HG02798 (cell line): ENCODE results near the gene WNT7B.

Source experiments
- ATAC-seq: cut with Tn5 transposase; IDR thresholded peaks from one replicate; pipeline ENCODE4 v1.9.1; 2021; ENCODE audit warnings: mild to moderate bottlenecking; ENCODE audit not compliant: unreplicated experiment, poor library complexity

Gene WNT7B

DNA sequence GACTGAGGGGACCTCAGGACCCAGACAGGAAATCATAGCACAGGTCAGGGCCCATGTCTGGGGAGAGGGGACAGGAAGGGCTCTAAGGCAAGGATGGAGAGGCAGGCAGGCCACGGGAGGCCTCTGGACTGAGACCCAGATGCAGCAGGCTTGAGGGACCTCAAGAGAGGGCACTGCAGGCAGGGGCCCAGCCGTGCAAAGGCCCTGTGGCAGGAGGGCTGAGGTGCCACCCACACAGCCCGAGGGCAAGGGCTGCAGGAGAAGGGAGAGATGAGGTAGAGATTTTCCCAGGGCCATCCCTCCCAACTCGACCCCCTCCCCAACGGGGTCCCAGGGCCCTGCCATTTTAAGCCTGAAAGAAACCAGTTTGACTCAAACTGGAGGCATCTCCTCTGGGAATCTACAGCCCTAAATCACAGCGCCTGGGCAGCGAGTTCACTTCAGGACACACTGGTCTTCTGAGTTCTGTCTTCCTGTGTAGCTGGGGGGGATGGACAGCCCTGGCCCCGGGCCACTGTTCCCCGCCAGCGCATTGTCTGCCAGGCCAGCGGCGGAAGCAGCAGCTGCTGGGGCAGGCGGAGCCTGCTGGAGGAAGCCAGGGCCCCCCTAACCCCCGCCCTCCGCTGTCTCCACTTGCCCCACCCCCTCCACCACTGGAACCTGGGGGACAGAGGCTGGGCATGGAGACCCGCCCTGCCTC lies 20.3 kb upstream of the WNT7B start:
- ATAC-seq = no peak

DNA sequence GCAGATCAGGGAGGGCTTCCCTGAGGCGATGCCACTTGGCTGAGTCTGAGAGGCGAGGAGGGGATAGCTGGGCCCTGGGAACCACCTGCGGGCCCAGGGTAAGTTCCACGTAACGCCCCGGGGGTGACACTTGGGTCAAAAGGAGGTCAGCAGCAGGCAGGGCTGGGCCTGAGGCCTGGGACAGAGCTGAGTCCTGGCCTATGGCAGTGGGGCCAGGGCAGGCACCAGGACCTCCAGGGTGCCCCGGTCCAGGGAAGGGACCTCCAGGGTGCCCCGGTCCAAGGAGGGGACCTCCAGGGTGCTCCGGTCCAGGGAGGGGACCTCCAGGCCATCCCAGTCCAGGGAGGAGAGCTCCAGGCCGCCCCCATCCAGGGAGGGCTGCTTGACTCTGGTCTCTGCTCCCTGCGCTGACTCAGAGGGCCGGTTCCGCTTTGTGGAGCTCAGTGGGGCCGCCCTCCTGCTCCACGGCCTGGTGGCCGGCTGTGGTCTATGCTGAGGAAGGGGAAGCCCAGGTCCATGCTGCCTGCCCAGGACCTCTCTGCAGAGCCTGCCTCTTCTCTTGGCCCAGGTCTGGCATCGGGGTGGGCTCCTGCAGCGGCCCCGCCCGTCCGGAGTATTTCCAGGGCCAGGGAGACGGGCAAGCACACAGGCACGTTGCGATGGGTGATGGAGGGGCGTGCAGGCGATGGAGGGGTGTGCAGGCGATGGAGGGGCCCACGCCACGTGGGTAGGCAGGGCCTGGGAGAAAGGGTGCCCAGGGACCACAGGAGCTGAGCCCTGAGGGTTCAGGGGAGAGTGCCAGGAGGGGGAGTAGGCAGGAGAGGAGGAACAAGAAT lies 19.5 kb upstream of the WNT7B start:
- no peak for ATAC-seq

DNA sequence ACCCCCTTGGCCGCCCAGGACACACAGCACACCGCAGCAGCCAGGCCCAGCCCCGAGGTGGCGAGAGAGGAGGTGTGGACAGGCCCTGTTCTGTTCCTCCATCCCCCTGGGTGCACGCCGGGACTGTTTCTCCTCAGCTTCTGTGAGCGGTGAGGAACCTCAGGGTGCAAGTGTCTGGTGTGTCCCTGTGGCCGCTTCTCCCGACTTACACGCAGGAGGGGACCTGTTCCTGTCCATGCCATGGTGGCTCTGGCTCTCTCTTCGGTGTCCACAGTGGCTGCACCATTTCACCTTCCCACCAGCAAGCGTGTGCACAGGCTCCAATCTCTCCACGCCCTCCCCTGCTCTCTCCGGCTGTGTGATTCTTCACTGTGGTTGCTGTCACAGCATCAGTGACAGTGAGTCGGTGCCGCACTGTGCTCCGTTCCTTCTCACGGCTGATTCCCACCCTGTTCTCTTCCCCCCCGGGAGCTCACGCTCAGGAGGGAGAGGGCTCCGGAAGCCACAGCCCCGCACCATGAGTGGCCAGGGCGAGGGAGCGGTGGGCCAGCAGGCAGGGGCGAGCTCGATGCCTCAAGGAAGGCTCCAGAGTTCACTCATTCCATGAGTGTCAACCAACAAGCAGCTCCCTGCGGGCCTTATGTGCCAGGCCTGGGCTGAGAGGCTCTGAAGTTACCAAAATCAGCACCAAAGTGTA lies 18.6 kb upstream of the WNT7B start:
- ATAC-seq = no peak

DNA sequence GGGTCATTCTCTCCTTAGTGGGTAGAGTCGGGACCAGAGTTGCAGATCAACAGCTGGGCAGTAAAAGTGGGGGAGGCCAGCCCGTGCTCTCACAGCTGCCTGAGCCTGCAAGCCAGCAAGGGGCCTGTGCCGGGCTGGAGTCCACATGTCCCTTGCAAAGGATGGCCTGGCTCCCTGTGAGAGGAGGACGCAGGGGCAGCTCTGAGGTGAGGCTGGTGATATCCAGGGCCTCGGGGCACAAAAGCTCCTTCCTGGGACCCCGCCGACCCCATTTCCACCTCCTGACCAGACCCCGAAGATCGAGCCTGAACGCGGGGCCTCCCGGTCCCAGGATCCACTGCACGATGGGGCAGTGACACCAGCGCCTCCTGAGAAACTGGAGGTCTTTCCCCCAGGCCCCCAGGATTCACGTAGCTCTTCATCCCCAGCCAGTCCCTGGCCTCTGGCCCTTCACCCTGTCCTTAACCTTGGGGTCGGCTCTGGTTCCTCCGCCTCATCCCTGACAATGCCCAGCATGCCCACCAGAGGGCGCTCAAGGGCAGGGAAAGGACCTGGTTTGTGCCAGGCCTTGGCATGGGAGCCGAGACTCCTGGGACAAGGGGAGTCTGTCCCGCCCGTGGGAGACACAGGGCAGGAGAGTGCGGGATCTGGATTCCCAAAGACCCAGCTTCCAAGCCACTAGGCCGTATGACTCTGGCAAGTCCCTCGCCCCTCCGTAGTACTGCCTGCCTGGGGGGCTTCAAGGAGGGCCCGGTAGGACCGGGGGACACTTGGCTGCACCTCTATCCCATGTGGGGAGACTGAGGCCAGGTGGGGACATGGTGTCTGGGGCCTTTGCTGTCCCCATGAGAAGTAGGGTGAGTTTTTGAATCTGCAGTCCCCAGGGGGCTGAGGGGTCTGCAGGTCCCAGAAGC lies 17.8 kb upstream of the WNT7B start:
- ATAC-seq = no peak

DNA sequence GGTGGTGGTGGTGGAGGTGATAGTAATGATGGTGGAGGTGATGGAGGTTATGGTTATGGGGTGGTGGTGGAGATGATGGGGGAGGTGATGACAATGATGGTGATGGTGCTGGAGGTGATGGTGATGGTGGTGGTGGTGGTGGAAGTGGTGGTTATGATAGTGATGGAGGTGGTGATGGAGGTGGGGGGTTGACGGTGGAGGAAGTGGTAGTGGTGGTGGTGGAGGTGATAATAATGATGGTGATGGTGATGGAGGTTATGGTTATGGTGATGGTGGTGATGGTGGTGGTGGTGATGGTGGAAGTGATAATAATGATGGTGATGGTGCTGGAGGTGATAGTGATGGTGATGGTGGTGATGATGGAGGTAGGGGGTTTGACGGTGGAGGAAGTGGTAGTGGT lies 16.9 kb upstream of the WNT7B start:
- ATAC-seq = no peak

DNA sequence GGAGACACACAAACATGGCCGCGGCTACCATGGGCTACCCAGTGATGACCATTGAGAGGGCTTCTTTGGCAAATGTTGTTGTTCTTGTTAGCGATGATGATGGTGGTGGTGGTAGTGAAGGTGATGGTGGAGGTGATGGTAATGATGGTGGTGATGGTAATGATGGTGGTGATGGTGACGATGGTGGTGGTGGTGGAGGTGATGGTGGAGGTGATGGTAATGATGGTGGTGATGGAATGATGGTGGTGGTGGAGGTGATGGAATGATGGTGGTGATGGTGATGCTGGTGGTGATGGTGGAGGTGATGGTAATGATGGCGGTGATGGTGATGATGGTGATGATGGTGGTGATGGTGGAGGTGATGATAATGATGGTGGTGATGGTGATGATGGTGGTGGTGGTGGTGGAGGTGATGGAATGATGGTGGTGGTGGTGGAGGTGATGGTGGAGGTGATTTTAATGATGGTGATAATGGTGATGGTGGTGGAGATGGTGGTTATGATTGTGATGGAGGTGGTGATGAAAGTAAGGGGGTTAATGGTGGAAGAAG lies 16.3 kb upstream of the WNT7B start:
- no peak for ATAC-seq

DNA sequence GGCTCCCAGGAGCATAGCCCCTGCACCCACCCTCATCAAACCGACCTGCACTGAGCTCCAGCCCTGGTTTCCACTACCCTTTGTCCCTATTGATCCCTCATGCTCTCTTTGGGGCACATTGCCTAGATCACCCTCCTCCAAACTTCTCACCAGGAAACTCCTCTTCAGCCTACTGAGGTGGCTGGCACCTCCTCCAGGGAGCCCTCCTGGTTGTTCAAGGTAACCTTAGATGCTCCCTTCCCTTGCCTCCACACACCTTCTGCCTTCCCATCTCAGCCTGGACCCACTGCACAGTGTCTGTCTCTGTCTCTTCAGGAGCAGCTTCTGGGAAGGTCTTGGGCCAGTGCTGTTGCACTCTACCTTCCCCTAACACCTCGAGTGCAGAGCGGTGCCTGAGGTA lies 15.8 kb upstream of the WNT7B start:
- no peak for ATAC-seq

DNA sequence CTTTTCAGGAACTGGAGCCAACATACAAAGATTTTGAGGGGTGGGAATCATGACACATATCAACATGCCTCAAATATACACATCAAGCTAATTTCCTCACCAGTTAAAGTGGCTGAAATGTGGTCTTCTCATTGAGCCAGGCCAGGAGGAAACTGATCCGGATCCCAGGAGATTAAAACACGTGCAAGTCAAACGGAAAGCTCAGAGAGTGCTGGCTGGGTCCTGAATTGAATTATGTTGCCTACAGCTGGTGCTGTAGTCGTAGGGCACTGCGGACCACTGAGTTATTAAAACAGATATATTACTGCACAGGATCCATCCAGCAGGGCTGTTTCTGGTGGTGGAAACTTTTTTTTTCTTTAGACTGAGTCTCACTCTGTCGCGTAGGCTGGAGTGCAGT lies 14.1 kb upstream of the WNT7B start:
- no peak for ATAC-seq

DNA sequence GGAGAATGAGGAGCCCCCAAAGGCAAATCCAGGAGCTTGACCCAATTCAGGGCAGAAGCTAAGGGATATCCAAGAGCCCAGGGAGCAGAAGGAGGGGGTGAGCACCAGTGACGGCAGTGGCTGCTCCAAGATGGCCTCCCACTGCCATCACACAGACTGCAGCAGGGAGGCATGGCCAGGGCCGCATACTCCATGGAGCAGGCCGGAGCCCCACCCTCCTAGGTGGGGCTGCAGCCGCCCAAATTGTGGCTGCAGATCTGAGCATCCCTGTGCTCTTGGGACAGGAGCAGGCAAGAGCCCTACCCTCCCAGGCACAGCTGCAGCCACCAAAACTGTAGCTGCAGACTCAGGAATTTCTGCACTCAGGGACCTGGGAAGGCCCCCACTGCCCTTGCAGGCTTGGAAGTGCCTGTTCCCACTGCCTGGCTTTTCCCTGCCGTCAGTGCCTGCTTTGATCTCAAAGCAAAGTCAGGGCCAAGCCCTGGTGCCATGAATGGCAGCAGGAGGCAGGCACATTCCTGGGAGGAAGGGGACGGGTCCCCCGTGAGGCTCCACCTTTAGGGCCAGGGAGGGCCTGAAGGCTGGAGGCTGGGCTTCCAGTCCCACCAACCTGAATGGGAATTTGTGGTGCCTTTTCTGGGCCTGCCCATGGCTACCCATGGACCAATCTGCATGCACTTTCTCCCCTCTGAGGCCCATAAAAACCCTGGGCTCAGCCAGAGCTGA lies 10.3 kb upstream of the WNT7B start:
- ATAC-seq = no peak

DNA sequence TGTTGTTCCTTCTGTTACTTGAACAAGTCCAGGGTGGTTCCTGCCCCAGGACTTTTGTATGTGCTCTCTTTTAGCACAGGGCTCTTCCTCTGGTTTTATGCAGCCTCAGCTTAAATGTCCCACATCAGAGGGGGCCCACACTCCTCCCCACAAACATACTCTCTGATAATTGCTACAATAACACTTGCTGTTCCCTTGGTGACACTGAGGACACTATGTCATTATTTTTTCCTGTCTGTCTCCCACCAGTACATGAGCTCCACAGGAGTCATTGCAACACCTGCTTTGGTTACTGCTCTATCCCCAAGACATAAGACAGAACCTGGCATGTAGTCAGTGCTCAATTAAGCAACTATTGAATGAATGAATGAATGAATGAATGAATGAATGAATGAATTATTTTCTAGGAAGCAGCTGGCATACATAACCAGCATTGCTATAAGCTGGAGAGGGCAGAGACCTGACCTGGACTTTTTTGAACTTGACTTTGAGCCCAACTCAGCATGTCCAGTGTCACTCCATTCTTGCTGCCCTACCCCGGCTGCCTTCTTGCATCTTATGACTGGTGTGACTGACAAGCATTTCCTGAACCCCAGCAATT lies 7.5 kb upstream of the WNT7B start:
- ATAC-seq = no peak

DNA sequence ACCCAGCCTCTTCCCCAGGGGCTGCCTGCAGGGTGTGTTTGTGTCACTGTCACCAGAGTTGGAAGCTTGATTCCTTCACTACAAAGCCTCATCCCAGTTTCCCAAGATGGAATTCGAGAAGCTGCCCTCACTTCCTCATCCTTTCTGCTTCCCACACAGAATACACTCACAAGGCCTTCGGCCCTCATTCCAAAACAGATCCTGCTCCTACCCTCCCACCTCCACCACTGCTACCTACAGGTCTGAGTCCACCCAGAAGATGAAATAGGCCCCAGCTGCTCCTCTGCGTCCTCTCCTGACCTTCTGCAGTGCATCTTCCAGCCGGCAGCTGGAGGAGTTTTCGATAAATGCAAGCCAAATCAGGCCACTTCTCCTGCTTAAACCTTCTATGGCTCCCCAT lies 6.8 kb upstream of the WNT7B start:
- no peak for ATAC-seq

DNA sequence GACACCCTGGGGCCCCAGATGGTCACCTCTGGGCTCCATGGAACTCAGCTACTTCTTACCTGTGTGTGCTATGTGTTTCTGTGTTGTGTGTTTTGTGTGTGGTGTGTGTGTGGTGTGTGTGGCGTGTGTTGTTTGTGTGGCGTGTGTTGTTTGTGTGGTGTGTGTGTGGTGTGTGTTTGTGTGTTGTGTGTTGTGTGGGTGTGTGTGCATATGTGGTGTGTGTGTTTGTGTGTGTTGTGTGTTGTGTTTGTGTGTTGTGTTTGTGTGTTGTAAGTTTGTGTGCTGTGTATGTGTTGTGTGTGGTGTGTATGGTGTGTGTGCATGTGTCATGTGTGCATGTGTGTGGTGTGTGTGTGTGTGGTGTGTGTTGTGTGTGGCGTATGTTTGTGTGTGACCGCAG lies 3.8 kb upstream of the WNT7B start:
- ATAC-seq = no peak

DNA sequence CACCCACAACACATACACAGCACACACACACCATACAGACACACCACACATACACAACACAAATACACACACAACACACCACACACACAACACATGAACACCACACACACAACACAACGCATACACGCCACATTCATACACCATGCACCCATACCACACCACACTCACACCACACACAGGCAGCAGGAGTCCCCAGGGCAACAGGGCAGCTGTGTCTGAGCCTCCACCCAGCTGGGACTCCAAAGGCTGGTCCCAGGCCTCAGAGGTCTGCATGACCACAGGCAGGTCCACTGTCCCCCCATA lies 3.3 kb upstream of the WNT7B start:
- ATAC-seq = no peak

DNA sequence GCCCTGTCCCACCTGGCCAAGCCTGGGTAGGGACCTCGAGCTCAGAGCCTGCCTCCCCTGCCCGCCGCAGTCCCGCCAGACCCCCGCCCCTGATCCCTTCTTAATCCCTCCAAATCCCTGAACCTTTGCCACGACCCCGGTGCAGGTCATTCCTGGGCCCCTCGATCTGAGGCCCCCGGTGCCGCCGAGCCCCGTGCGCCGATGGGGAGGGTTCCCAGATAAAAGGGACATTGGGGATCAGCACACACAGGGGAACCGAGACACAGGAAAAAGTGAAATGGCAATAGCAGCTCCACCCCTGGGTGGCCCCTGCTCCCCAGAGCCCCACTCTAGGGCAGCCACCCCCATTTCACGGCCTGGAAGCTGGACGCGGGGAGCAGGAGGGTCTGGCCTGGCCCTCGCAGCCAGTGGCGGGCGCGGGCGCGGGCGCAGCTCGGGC lies 1.3 kb upstream of the WNT7B start:
- ATAC-seq = no peak

DNA sequence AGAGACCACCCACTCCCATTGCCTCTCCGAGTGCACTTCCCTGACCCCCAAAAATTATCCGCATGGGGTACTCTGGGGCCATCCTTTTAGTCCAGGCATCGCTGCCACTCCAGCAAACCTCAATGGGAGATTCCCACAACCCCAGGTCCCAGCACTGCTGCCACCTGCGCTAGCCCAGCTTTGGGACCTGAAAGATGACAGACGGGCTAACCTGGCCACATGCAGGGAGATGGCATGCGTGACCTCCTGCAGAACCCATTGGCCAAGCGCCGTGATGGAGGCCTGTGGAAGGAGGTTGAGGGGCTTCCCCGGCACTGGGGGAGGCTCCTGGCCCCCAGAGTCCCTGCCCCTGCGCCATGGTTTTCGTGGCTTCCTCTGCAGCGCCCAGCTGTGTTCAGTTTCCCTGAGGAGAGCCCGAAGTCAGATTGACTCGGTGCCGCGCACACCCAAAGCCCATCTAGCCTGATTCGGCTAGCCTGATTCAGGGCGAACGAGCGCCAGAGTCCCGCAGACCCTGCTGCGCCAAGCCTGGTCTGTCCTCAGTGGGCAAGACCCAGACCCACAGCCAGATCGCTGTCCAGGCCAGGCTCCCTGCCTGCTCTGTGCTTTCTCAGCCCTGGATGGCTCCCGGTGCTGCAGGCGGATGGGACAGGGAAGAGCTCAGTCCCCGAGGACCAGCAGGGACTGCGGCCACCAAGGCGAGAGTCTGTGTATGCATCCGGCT lies 751 bp upstream of the WNT7B start:
- ATAC-seq = no peak

DNA sequence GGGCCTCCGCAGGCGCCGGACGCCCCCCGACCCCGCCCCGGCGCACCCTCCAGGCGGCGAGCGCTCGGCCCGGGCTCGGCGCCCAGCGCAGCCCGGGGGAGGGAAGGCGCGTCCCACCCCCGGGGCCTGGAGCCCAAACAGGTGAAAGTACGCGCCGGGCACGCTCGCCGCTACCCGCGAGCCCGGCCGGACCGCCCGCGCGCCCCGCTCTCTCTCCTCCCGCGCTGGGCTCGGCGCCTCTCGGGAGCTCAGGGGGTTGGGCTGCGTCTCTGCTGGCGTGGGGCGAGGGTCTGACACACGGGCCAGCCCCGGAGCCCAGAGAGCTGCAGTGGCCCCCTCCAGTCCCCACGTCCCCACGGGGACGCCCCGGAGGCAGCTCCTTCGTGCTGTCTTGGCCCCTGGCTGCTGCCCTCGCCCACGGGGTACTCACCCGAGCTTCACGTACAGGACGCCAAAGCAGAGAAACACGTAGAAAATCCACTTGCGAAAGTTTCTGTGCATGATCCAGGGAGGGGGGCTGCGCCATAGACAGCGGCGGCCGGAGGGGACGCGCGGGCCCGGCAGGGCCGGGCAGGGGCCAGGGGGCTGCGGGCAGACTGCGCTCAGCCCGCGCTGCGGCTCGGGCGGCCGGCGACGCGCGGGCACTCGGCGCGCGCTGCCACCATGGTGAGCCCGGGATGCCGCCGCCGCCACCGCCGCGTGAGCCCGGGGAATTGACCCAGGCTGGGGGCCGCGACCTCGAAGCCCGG lies 534 bp downstream of the WNT7B start:
- no peak for ATAC-seq

DNA sequence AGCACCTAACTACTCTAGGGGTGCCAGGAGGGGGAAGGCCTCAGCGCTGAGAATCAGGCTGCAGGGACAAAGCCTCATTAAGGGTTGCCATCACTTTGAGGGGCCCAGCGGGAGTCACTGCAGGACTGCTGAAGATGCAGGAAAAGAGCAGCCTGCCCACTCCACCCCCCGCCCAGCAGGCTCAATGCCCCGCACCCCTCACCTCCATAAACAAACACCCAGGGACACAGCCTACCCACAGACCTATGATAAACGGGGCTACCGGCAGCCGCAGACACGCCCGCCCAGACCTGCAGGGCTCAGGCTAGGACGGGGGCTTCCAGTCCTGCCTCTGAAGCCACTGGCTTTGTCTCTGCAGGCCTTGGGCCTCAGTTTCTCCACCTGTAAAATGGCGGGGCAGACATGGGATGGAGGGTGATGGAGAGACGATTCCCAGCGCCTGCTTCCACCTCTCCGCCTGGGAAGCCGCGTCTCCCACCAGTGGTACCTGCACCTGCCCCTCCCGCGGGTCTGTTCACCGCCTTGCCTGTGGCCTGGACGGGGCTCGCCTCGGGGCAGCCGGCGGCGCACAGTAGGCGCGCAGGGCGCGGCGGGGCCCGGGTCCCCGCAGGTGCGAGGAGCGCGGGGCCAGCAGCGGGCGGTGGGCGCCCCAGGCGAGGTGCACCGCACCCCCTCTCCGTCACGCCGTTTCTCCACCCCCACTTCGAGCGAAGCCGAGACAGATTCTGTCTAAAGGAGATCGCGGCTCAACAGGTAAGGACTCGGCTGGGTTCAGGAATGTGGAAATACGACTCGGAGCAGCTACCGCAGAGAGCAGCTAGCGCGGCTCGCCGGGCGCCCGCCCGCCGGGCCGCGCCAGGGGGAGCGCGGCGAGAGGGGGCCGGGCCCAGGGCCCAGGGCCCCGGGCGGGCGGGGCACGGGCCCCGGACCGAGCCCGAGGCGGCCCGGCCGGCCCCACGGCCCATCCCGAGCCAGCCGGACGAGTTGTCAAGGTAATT lies 1.5 kb downstream of the WNT7B start:
- no peak for ATAC-seq
